WTC11 (cell line): Measurements from ENCODE around the gene WDR46.

Source experiments
- ATF3 ChIP-seq: sonication (generic); formaldehyde crosslinking; conservative IDR thresholded peaks from 2 replicates; pipeline ENCODE4 v1.8.1; 2022; ENCODE audit warnings: mild to moderate bottlenecking, missing genetic modification reagents
- CBFB ChIP-seq: sonication (generic); formaldehyde crosslinking; IDR thresholded peaks from 2 replicates; pipeline ENCODE4 v1.8.1; 2022; ENCODE audit warnings: mild to moderate bottlenecking, low read depth, missing genetic modification reagents
- E2F1 ChIP-seq: sonication (generic); formaldehyde crosslinking; IDR thresholded peaks from 2 replicates; pipeline ENCODE4 v1.8.0; 2022; ENCODE audit warnings: mild to moderate bottlenecking, missing genetic modification reagents
- E2F5 ChIP-seq: sonication (generic); formaldehyde crosslinking; IDR thresholded peaks from 2 replicates; pipeline ENCODE4 v1.8.1; 2022; ENCODE audit warnings: mild to moderate bottlenecking, moderate library complexity, missing genetic modification reagents
- ETV6 ChIP-seq: sonication (generic); formaldehyde crosslinking; IDR thresholded peaks from 2 replicates; pipeline ENCODE4 v1.8.1; 2022; ENCODE audit warnings: mild to moderate bottlenecking, missing genetic modification reagents
- HMGXB4 ChIP-seq: sonication (generic); formaldehyde crosslinking; IDR thresholded peaks from 2 replicates; pipeline ENCODE4 v1.8.1; 2023; ENCODE audit warnings: mild to moderate bottlenecking, moderate library complexity, missing genetic modification reagents
- JUN ChIP-seq: sonication (generic); formaldehyde crosslinking; IDR thresholded peaks from 2 replicates; pipeline ENCODE4 v1.8.0; 2023; ENCODE audit warnings: mild to moderate bottlenecking, missing genetic modification reagents
- MXD4 ChIP-seq: fragments of 250-450 bp; sonication (Bioruptor Pico); IDR thresholded peaks from 2 replicates; pipeline ENCODE4 v1.8.0; 2021; ENCODE audit warnings: mild to moderate bottlenecking, moderate library complexity, borderline replicate concordance
- SMAD4 ChIP-seq: sonication (generic); formaldehyde crosslinking; IDR thresholded peaks from 2 replicates; pipeline ENCODE4 v1.8.0; 2022; ENCODE audit warnings: mild to moderate bottlenecking, missing genetic modification reagents
- TF ChIP-seq, protein P1 (sequence below): fragments of 200-600 bp; IDR thresholded peaks from 2 replicates; pipeline ENCODE4 v1.8.0; 2022; ENCODE audit warnings: antibody characterized with exemption

- TF ChIP-seq, protein P1, sequence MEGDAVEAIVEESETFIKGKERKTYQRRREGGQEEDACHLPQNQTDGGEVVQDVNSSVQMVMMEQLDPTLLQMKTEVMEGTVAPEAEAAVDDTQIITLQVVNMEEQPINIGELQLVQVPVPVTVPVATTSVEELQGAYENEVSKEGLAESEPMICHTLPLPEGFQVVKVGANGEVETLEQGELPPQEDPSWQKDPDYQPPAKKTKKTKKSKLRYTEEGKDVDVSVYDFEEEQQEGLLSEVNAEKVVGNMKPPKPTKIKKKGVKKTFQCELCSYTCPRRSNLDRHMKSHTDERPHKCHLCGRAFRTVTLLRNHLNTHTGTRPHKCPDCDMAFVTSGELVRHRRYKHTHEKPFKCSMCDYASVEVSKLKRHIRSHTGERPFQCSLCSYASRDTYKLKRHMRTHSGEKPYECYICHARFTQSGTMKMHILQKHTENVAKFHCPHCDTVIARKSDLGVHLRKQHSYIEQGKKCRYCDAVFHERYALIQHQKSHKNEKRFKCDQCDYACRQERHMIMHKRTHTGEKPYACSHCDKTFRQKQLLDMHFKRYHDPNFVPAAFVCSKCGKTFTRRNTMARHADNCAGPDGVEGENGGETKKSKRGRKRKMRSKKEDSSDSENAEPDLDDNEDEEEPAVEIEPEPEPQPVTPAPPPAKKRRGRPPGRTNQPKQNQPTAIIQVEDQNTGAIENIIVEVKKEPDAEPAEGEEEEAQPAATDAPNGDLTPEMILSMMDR, result no peak
- no peak for TF ChIP-seq SMAD4 (CRISPR knock-in tag)
- TF ChIP-seq E2F5, result no peak
- no peak for TF ChIP-seq CBFB (CRISPR knock-in tag)
- no peak for TF ChIP-seq JUN (CRISPR knock-in tag)
- no peak for TF ChIP-seq MXD4
- TF ChIP-seq HMGXB4, result no peak
- no peak for TF ChIP-seq ATF3 (CRISPR knock-in tag)
- no peak for TF ChIP-seq ETV6 (CRISPR knock-in tag)
- no peak for TF ChIP-seq E2F1 (CRISPR knock-in tag)
Observed at GRCh38 chr6:33236852-33237251, 52.2 kb downstream of the WDR46 start.
